Activated T-helper 17 cell treated with anti-CD3 and anti-CD28 coated beads, Interleukin-2, amount 50 U/mL, for 72 hours (primary cell): Measurements from ENCODE around the gene PIK3IP1. TPM values are rescaled to one million over a fixed set of nuclear protein-coding genes. Genes with fewer than 3 reads are reported as not detected.

Experiments
- ATAC-seq: fragments of 150-1000 bp; cut with Tn5 transposase; replicated peaks from 2 replicates; pipeline ENCODE4 v1.10.0; 2021; ENCODE audit warnings: mild to moderate bottlenecking, moderate library complexity
- H3K27ac Mint-ChIP-seq: one replicate; pipeline ENCODE4 v1.8.0; 2022; ENCODE audit warnings: mixed read lengths
- H3K27me3 Mint-ChIP-seq: one replicate; pipeline ENCODE4 v1.8.0; 2022; ENCODE audit warnings: mixed read lengths
- H3K36me3 Mint-ChIP-seq: one replicate; pipeline ENCODE4 v1.8.0; 2022; ENCODE audit warnings: low read depth, mild to moderate bottlenecking, mixed read lengths
- H3K4me1 Mint-ChIP-seq: one replicate; pipeline ENCODE4 v1.8.0; 2022; ENCODE audit warnings: mixed read lengths
- H3K4me3 Mint-ChIP-seq: one replicate; pipeline ENCODE4 v1.8.0; 2022; ENCODE audit warnings: mild to moderate bottlenecking, mixed read lengths
- H3K9me3 Mint-ChIP-seq: one replicate; pipeline ENCODE4 v1.8.0; 2022; ENCODE audit warnings: mixed read lengths
- total RNA-seq, 2 donors: library from RNA; stranded (reverse); gene quantifications; one replicate each; pipeline ENCODE4 v1.2.3, GENCODE V29; 2022

The PIK3IP1 gene
- total RNA-seq, 2 donors from 2014 or later, result 11.0 to 24.1 TPM

- no peak for ATAC-seq
- H3K9me3 Mint-ChIP-seq, result no peaks in the 10 kb centered on the region
- peak overlapping the region; percentile 96 for H3K4me3 Mint-ChIP-seq
- H3K27me3 Mint-ChIP-seq, result no peaks in the 10 kb centered on the region
- peak overlapping the region; percentile 87 for H3K27ac Mint-ChIP-seq
- peaks cover 52% of the 10 kb centered on the region for H3K36me3 Mint-ChIP-seq
- H3K4me1 Mint-ChIP-seq, result peaks cover 38% of the 10 kb centered on the region
Measured at GRCh38 chr22:31291481-31292235, 630 bp downstream of the PIK3IP1 start.

GRCh38 chr22:31290494-31291471, 1.5 kb downstream of the PIK3IP1 start:
- no peaks in the 10 kb centered on the region for H3K27me3 Mint-ChIP-seq
- peaks cover 60% of the 10 kb centered on the region for H3K36me3 Mint-ChIP-seq
- peak overlapping the region; percentile 96 for H3K4me3 Mint-ChIP-seq
- peak overlapping the region; percentile 98 for H3K27ac Mint-ChIP-seq
- peaks cover 37% of the 10 kb centered on the region for H3K4me1 Mint-ChIP-seq
- H3K9me3 Mint-ChIP-seq, result no peaks in the 10 kb centered on the region
- ATAC-seq, result peak; percentile 82

GRCh38 chr22:31289344-31289743, 2.9 kb downstream of the PIK3IP1 start:
- no peaks in the 10 kb centered on the region for H3K9me3 Mint-ChIP-seq
- no peaks in the 10 kb centered on the region for H3K27me3 Mint-ChIP-seq
- peaks cover 71% of the 10 kb centered on the region for H3K36me3 Mint-ChIP-seq
- no peak for ATAC-seq
- H3K4me1 Mint-ChIP-seq, result peaks cover 38% of the 10 kb centered on the region
- H3K27ac Mint-ChIP-seq, result peak overlapping the region; percentile 98
- H3K4me3 Mint-ChIP-seq, result peak overlapping the region; percentile 96

- ATAC-seq, result no peak
- peaks cover 40% of the 10 kb centered on the region for H3K4me1 Mint-ChIP-seq
- H3K27me3 Mint-ChIP-seq, result no peaks in the 10 kb centered on the region
- peak overlapping the region; percentile 96 for H3K4me3 Mint-ChIP-seq
- H3K27ac Mint-ChIP-seq, result peak overlapping the region; percentile 98
- H3K9me3 Mint-ChIP-seq, result no peaks in the 10 kb centered on the region
- peaks cover 77% of the 10 kb centered on the region for H3K36me3 Mint-ChIP-seq
Measured at GRCh38 chr22:31288496-31289240, 3.6 kb downstream of the PIK3IP1 start.

- no peaks in the 10 kb centered on the region for H3K9me3 Mint-ChIP-seq
- peaks cover 34% of the 10 kb centered on the region for H3K4me1 Mint-ChIP-seq
- peak overlapping the region; percentile 89 for H3K27ac Mint-ChIP-seq
- ATAC-seq, result no peak
- no peaks in the 10 kb centered on the region for H3K27me3 Mint-ChIP-seq
- peaks cover 80% of the 10 kb centered on the region for H3K36me3 Mint-ChIP-seq
- peak overlapping the region; percentile 96 for H3K4me3 Mint-ChIP-seq
Measured at GRCh38 chr22:31287818-31288495, 4.3 kb downstream of the PIK3IP1 start.

GRCh38 chr22:31286360-31287255, 5.7 kb downstream of the PIK3IP1 start:
- Mint-ChIP-seq H3K9me3 (no peaks in the 10 kb centered on the region), H3K4me3 (peak overlapping the region; percentile 96), H3K36me3 (peaks cover 88% of the 10 kb centered on the region), H3K27me3 (no peaks in the 10 kb centered on the region), H3K27ac (peak overlapping the region; percentile 89), H3K4me1 (peaks cover 40% of the 10 kb centered on the region)
- peak; percentile 66 for ATAC-seq

GRCh38 chr22:31284281-31285155, 7.8 kb downstream of the PIK3IP1 start:
- peaks cover 93% of the 10 kb centered on the region for H3K36me3 Mint-ChIP-seq
- H3K27ac Mint-ChIP-seq, result peak overlapping the region; percentile 89
- no peaks in the 10 kb centered on the region for H3K27me3 Mint-ChIP-seq
- H3K4me3 Mint-ChIP-seq, result peak overlapping the region; percentile 96
- H3K4me1 Mint-ChIP-seq, result peaks cover 45% of the 10 kb centered on the region
- no peak for ATAC-seq
- no peaks in the 10 kb centered on the region for H3K9me3 Mint-ChIP-seq

- peaks cover 94% of the 10 kb centered on the region for H3K36me3 Mint-ChIP-seq
- no peak for ATAC-seq
- no peaks in the 10 kb centered on the region for H3K27me3 Mint-ChIP-seq
- H3K4me1 Mint-ChIP-seq, result peaks cover 60% of the 10 kb centered on the region
- H3K4me3 Mint-ChIP-seq, result no peak overlapping the region
- no peaks in the 10 kb centered on the region for H3K9me3 Mint-ChIP-seq
- peak overlapping the region; percentile 89 for H3K27ac Mint-ChIP-seq
Measured at GRCh38 chr22:31282748-31283468, 9.4 kb downstream of the PIK3IP1 start.

GRCh38 chr22:31281733-31282132, 10.6 kb downstream of the PIK3IP1 start:
- Mint-ChIP-seq H3K27me3 (no peaks in the 10 kb centered on the region), H3K36me3 (peaks cover 95% of the 10 kb centered on the region), H3K9me3 (no peaks in the 10 kb centered on the region), H3K4me3 (no peak overlapping the region), H3K4me1 (peaks cover 59% of the 10 kb centered on the region), H3K27ac (peak overlapping the region; percentile 89)
- no peak for ATAC-seq

GRCh38 chr22:31279821-31280505, 12.3 kb downstream of the PIK3IP1 start:
- peak overlapping the region; percentile 59 for H3K4me3 Mint-ChIP-seq
- peaks cover 44% of the 10 kb centered on the region for H3K4me1 Mint-ChIP-seq

GRCh38 chr22:31279327-31279669, 13.0 kb downstream of the PIK3IP1 start:
- H3K4me1 Mint-ChIP-seq, result peaks cover 42% of the 10 kb centered on the region
- H3K9me3 Mint-ChIP-seq, result no peaks in the 10 kb centered on the region
- peak overlapping the region; percentile 59 for H3K4me3 Mint-ChIP-seq
- no peaks in the 10 kb centered on the region for H3K27me3 Mint-ChIP-seq
- H3K27ac Mint-ChIP-seq, result peak overlapping the region; percentile 93
- ATAC-seq, result no peak
- H3K36me3 Mint-ChIP-seq, result peaks cover 96% of the 10 kb centered on the region

More at GRCh38 chr22:31279821-31280505, 12.3 kb downstream of the PIK3IP1 start:
- H3K36me3 Mint-ChIP-seq, result peaks cover 93% of the 10 kb centered on the region
- no peaks in the 10 kb centered on the region for H3K27me3 Mint-ChIP-seq
- H3K9me3 Mint-ChIP-seq, result no peaks in the 10 kb centered on the region
- peak overlapping the region; percentile 93 for H3K27ac Mint-ChIP-seq
- ATAC-seq, result peak; percentile 30
